HEK293 (cell line): Measurements from ENCODE around the gene PIP4K2A.

Experiments used
- CTCF ChIA-PET: fragments of 350-600 bp; formaldehyde crosslinking; extraction: SDS; loops from one replicate; lab custom pipeline; 2021; ENCODE audit warnings: antibody characterized with exemption; lab: Yijun Ruan, JAX
- POLR2A ChIA-PET: fragments of 300-600 bp; formaldehyde crosslinking; extraction: SDS; loops from one replicate; lab custom pipeline; 2020; ENCODE audit warnings: antibody characterized with exemption, inconsistent platforms; lab: Yijun Ruan, JAX
- H3K27ac ChIP-seq: fragments of 200-500 bp; sonication (Bioruptor generic); 2 replicates; pipeline ENCODE4 v1.5.1; 2014; ENCODE audit warnings: low read depth, low read length, control low read depth, inconsistent platforms; ENCODE audit errors: extremely low read depth
- H3K36me3 ChIP-seq, 2 experiments: fragments of 200-500 bp in 1 of 2; sonication (Bioruptor generic) in 1 of 2; 1 replicate in 1 of 2; 2 replicates in 1 of 2; pipeline ENCODE4 v1.5.1; 2014 to 2017; ENCODE audit warnings: inconsistent platforms in 2 of 2, low read length in 2 of 2; ENCODE audit not compliant: control insufficient read depth in 2 of 2, insufficient read depth in 1 of 2
- H3K4me1 ChIP-seq: fragments of 200-500 bp; sonication (Bioruptor generic); 2 replicates; pipeline ENCODE4 v1.5.1; 2014; ENCODE audit warnings: mild to moderate bottlenecking, low read length, inconsistent platforms; ENCODE audit not compliant: control insufficient read depth, insufficient read depth
- H3K4me3 ChIP-seq: 2 replicates; pipeline ENCODE4 v1.5.1; 2011; ENCODE audit warnings: low read depth, mild to moderate bottlenecking, control low read depth, low read length, moderate library complexity
- H3K9me3 ChIP-seq: fragments of 200-500 bp; sonication (Bioruptor generic); 2 replicates; pipeline ENCODE4 v1.5.1; 2014; ENCODE audit warnings: low read depth, low read length, inconsistent platforms; ENCODE audit not compliant: control insufficient read depth, insufficient read depth
- GFI1B ChIP-seq: fragments of 450-650 bp; formaldehyde crosslinking; IDR thresholded peaks from 2 replicates; pipeline ENCODE4 v1.5.1; 2016; ENCODE audit warnings: missing biosample characterization, missing genetic modification characterization
- GLIS2 ChIP-seq: fragments of 450-650 bp; formaldehyde crosslinking; IDR thresholded peaks from 2 replicates; pipeline ENCODE4 v1.5.1; 2016; ENCODE audit warnings: missing biosample characterization, missing genetic modification characterization
- HIC1 ChIP-seq: fragments of 450-650 bp; formaldehyde crosslinking; IDR thresholded peaks from 2 replicates; pipeline ENCODE4 v1.5.1; 2016; ENCODE audit warnings: missing biosample characterization, missing genetic modification characterization
- PATZ1 ChIP-seq: fragments of 450-650 bp; formaldehyde crosslinking; IDR thresholded peaks from 2 replicates; pipeline ENCODE4 v1.5.1; 2016; ENCODE audit warnings: missing biosample characterization, missing genetic modification characterization
- SALL2 ChIP-seq: fragments of 450-650 bp; formaldehyde crosslinking; IDR thresholded peaks from 2 replicates; pipeline ENCODE4 v1.5.0; 2017; ENCODE audit warnings: missing biosample characterization, mild to moderate bottlenecking, missing genetic modification characterization, borderline replicate concordance
- SCRT1 ChIP-seq: fragments of 450-650 bp; formaldehyde crosslinking; IDR thresholded peaks from 2 replicates; pipeline ENCODE4 v1.5.1; 2016; ENCODE audit warnings: missing biosample characterization, missing genetic modification characterization, borderline replicate concordance
- SCRT2 ChIP-seq: fragments of 450-650 bp; formaldehyde crosslinking; IDR thresholded peaks from 2 replicates; pipeline ENCODE4 v1.5.1; 2016; ENCODE audit warnings: missing biosample characterization, missing genetic modification characterization
- YY1 ChIP-seq: fragments of 450-650 bp; formaldehyde crosslinking; IDR thresholded peaks from 2 replicates; pipeline ENCODE4 v1.5.1; 2018; ENCODE audit warnings: missing biosample characterization, missing genetic modification characterization
- ZNF114 ChIP-seq: fragments of 450-650 bp; formaldehyde crosslinking; IDR thresholded peaks from 2 replicates; pipeline ENCODE4 v1.5.0; 2017; ENCODE audit warnings: missing biosample characterization, missing genetic modification characterization
- ZNF138 ChIP-seq: fragments of 450-650 bp; formaldehyde crosslinking; IDR thresholded peaks from 2 replicates; pipeline ENCODE4 v1.5.1; 2016; ENCODE audit warnings: missing biosample characterization, missing genetic modification characterization, borderline replicate concordance
- ZNF140 ChIP-seq: fragments of 450-650 bp; formaldehyde crosslinking; IDR thresholded peaks from 2 replicates; pipeline ENCODE4 v1.5.1; 2016; ENCODE audit warnings: missing biosample characterization, missing genetic modification characterization
- ZNF16 ChIP-seq: fragments of 450-650 bp; formaldehyde crosslinking; IDR thresholded peaks from 2 replicates; pipeline ENCODE4 v1.5.1; 2016; ENCODE audit warnings: low read depth, missing biosample characterization, missing genetic modification characterization
- ZNF202 ChIP-seq: fragments of 450-650 bp; formaldehyde crosslinking; IDR thresholded peaks from 2 replicates; pipeline ENCODE4 v1.5.1; 2016; ENCODE audit warnings: missing biosample characterization, missing genetic modification characterization, borderline replicate concordance
- ZNF24 ChIP-seq: fragments of 450-650 bp; formaldehyde crosslinking; IDR thresholded peaks from 2 replicates; pipeline ENCODE4 v1.5.1; 2016; ENCODE audit warnings: missing biosample characterization, missing genetic modification characterization
- ZNF248 ChIP-seq: fragments of 450-650 bp; formaldehyde crosslinking; IDR thresholded peaks from 2 replicates; pipeline ENCODE4 v1.5.1; 2017; ENCODE audit warnings: missing biosample characterization, missing genetic modification characterization
- ZNF398 ChIP-seq: fragments of 450-650 bp; formaldehyde crosslinking; IDR thresholded peaks from 2 replicates; pipeline ENCODE4 v1.5.1; 2017; ENCODE audit warnings: missing biosample characterization, missing genetic modification characterization
- ZNF433 ChIP-seq: fragments of 450-650 bp; formaldehyde crosslinking; IDR thresholded peaks from 2 replicates; pipeline ENCODE4 v1.5.1; 2016; ENCODE audit warnings: missing biosample characterization, missing genetic modification characterization, low read depth
- ZNF513 ChIP-seq: fragments of 450-650 bp; IDR thresholded peaks from 2 replicates; pipeline ENCODE4 v1.5.1; 2018; ENCODE audit warnings: missing biosample characterization, missing genetic modification characterization
- ZNF514 ChIP-seq: fragments of 450-650 bp; formaldehyde crosslinking; IDR thresholded peaks from 2 replicates; pipeline ENCODE4 v1.5.1; 2016; ENCODE audit warnings: missing biosample characterization, missing genetic modification characterization
- ZNF544 ChIP-seq: fragments of 450-650 bp; formaldehyde crosslinking; IDR thresholded peaks from 2 replicates; pipeline ENCODE4 v1.5.0; 2017; ENCODE audit warnings: missing biosample characterization, missing genetic modification characterization
- ZNF561 ChIP-seq: fragments of 450-650 bp; IDR thresholded peaks from 2 replicates; pipeline ENCODE4 v1.5.1; 2018; ENCODE audit warnings: missing biosample characterization, missing genetic modification characterization, borderline replicate concordance
- ZNF623 ChIP-seq: fragments of 450-650 bp; formaldehyde crosslinking; IDR thresholded peaks from 2 replicates; pipeline ENCODE4 v1.5.1; 2016; ENCODE audit warnings: missing biosample characterization, missing genetic modification characterization
- ZNF624 ChIP-seq: fragments of 450-650 bp; formaldehyde crosslinking; IDR thresholded peaks from 2 replicates; pipeline ENCODE4 v1.5.1; 2017; ENCODE audit warnings: missing biosample characterization, missing genetic modification characterization
- ZNF660 ChIP-seq: fragments of 450-650 bp; IDR thresholded peaks from 2 replicates; pipeline ENCODE4 v1.5.1; 2018; ENCODE audit warnings: missing biosample characterization, mild to moderate bottlenecking, missing genetic modification characterization
- ZNF707 ChIP-seq: fragments of 450-650 bp; formaldehyde crosslinking; IDR thresholded peaks from 2 replicates; pipeline ENCODE4 v1.5.1; 2016; ENCODE audit warnings: missing biosample characterization, missing genetic modification characterization
- ZNF747 ChIP-seq: fragments of 450-650 bp; formaldehyde crosslinking; IDR thresholded peaks from 2 replicates; pipeline ENCODE4 v1.5.1; 2016; ENCODE audit warnings: missing biosample characterization, missing genetic modification characterization
- TF ChIP-seq, protein P1 (sequence below): fragments of 450-650 bp; formaldehyde crosslinking; IDR thresholded peaks from 2 replicates; pipeline ENCODE4 v1.5.1; 2016; ENCODE audit warnings: missing biosample characterization, missing genetic modification characterization

The PIP4K2A gene

GRCh38 chr10:22556774-22557173 is 157.6 kb downstream of the PIP4K2A start (continued):
- peak; percentile 43; the same call in 1 of the 2 replicates for TF ChIP-seq ZNF24 (tag by site-specific recombination)
- TF ChIP-seq, all 188 proteins: peak for 5

GRCh38 chr10:22554461-22555182 is 159.8 kb downstream of the PIP4K2A start:
- Histone ChIP-seq H3K4me1 (peaks cover 30% of the 10 kb centered on the region), H3K36me3 (peaks cover 0 to 6% of the 10 kb centered on the region in 2 experiments; a peak in 1 of 3 replicates), H3K4me3 (no peak overlapping the region), H3K9me3 (no peaks in the 10 kb centered on the region), H3K27ac (peak overlapping the region; percentile 72)
- ChIA-PET CTCF (no interaction called here), POLR2A (interaction anchor here (0.6 kb wide), 1 partner anchor 468 kb away, joined by 3 read pairs; no protein-coding TSS in a partner anchor)
- TF ChIP-seq ZNF202 (tag by site-specific recombination) (no peak), ZNF248 (no peak), PATZ1 (tag by site-specific recombination) (peak; percentile 87), ZNF624 (no peak), GFI1B (tag by site-specific recombination) (no peak), ZNF747 (tag by site-specific recombination) (no peak), GLIS2 (tag by site-specific recombination) (peak; percentile 55; the same call in 1 of the 2 replicates), ZNF707 (tag by site-specific recombination) (no peak), ZNF140 (tag by site-specific recombination) (no peak), ZNF16 (no peak), ZNF660 (tag by site-specific recombination) (peak; percentile 73), ZNF398 (tag by site-specific recombination) (peak; percentile 41; the same call in 1 of the 2 replicates), ZNF433 (no peak), ZNF114 (tag by site-specific recombination) (no peak), ZNF544 (tag by site-specific recombination) (no peak), ZNF514 (tag by site-specific recombination) (no peak), SALL2 (no peak), HIC1 (tag by site-specific recombination) (peak; percentile 68; the same call in 1 of the 2 replicates), SCRT1 (tag by site-specific recombination) (no peak), ZNF513 (tag by site-specific recombination) (no peak), YY1 (tag by site-specific recombination) (no peak), ZNF561 (tag by site-specific recombination) (no peak), ZNF623 (tag by site-specific recombination) (0 out of 2 replicates have a peak, but pooled peaks have one; percentile 20), SCRT2 (tag by site-specific recombination) (peak; percentile 88), ZNF138 (no peak)
- TF ChIP-seq, protein P1, sequence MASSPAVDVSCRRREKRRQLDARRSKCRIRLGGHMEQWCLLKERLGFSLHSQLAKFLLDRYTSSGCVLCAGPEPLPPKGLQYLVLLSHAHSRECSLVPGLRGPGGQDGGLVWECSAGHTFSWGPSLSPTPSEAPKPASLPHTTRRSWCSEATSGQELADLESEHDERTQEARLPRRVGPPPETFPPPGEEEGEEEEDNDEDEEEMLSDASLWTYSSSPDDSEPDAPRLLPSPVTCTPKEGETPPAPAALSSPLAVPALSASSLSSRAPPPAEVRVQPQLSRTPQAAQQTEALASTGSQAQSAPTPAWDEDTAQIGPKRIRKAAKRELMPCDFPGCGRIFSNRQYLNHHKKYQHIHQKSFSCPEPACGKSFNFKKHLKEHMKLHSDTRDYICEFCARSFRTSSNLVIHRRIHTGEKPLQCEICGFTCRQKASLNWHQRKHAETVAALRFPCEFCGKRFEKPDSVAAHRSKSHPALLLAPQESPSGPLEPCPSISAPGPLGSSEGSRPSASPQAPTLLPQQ (tag by site-specific recombination), result peak; percentile 71; the same call in 1 of the 2 replicates
